Liver (tissue), 9 donors: ENCODE measurements around the gene DHRSX. TPM values are rescaled to one million over a fixed set of nuclear protein-coding genes. Genes with fewer than 3 reads are reported as not detected.

Experiments
- DNase-seq: peaks from one replicate; pipeline ENCODE4 v3.0.0-alpha.2; 2017; ENCODE audit warnings: low spot score
- H3K27ac ChIP-seq, 2 donors: one replicate each; pipeline ENCODE4 v1.7.0; 2013; ENCODE audit warnings: inconsistent platforms in 2 of 2, low read length in 2 of 2, control low read depth in 1 of 2, low read depth in 1 of 2, mild to moderate bottlenecking in 1 of 2
- H3K27me3 ChIP-seq, 4 donors: one replicate each; pipeline versions ENCODE4 v1.6.1 to v1.7.0; 2013; ENCODE audit warnings: low read length in 3 of 4, inconsistent platforms in 1 of 4, mild to moderate bottlenecking in 1 of 4, moderate library complexity in 1 of 4; ENCODE audit not compliant: control insufficient read depth in 4 of 4, insufficient read depth in 4 of 4
- H3K36me3 ChIP-seq, 4 donors: one replicate each; pipeline versions ENCODE4 v1.6.1 to v1.7.0; 2013; ENCODE audit warnings: low read length in 3 of 4, mild to moderate bottlenecking in 3 of 4, low read depth in 1 of 4, moderate library complexity in 1 of 4; ENCODE audit not compliant: control insufficient read depth in 4 of 4, insufficient read depth in 3 of 4
- H3K4me1 ChIP-seq, 4 donors: one replicate each; pipeline versions ENCODE4 v1.6.1 to v1.7.0; 2013; ENCODE audit warnings: low read length in 3 of 4, mild to moderate bottlenecking in 3 of 4, moderate library complexity in 1 of 4; ENCODE audit not compliant: control insufficient read depth in 4 of 4, insufficient read depth in 4 of 4
- H3K4me3 ChIP-seq, 3 donors: one replicate each; pipeline versions ENCODE4 v1.6.1 to v1.7.0; 2013; ENCODE audit warnings: low read length in 3 of 3, control low read depth in 1 of 3, low read depth in 1 of 3, mild to moderate bottlenecking in 1 of 3
- H3K9ac ChIP-seq, 2 donors: one replicate each; pipeline ENCODE4 v1.7.0; 2013; ENCODE audit warnings: low read length in 2 of 2, mild to moderate bottlenecking in 2 of 2, moderate library complexity in 2 of 2, control low read depth in 1 of 2, low read depth in 1 of 2
- H3K9me3 ChIP-seq, 4 donors: one replicate each; pipeline versions ENCODE4 v1.6.1 to v1.7.0; 2013; ENCODE audit warnings: low read length in 3 of 4; ENCODE audit not compliant: control insufficient read depth in 4 of 4
- EGR1 ChIP-seq, 2 donors: IDR thresholded peaks; 2 replicates each; pipeline ENCODE4 v1.6.1; 2016 to 2018; ENCODE audit warnings: antibody characterized with exemption in 2 of 2, low read depth in 2 of 2
- FOXA1 ChIP-seq: IDR thresholded peaks from 2 replicates; pipeline ENCODE4 v1.6.1; 2016; ENCODE audit warnings: antibody characterized with exemption
- FOXA2 ChIP-seq: IDR thresholded peaks from 2 replicates; pipeline ENCODE4 v1.6.1; 2016; ENCODE audit warnings: antibody characterized with exemption
- GABPA ChIP-seq, 2 donors: IDR thresholded peaks in 1 of 2; conservative IDR thresholded peaks in 1 of 2; 2 replicates each; pipeline ENCODE4 v1.6.1; 2016; ENCODE audit warnings: antibody characterized with exemption in 2 of 2, mild to moderate bottlenecking in 1 of 2, moderate library complexity in 1 of 2
- HNF4A ChIP-seq, 2 donors: conservative IDR thresholded peaks; 2 replicates each; pipeline ENCODE4 v1.6.1; 2016; ENCODE audit warnings: antibody characterized with exemption in 2 of 2, mild to moderate bottlenecking in 2 of 2
- JUND ChIP-seq, 2 donors: IDR thresholded peaks; 2 replicates each; pipeline ENCODE4 v1.6.1; 2016; ENCODE audit warnings: antibody characterized with exemption in 2 of 2
- NR2F2 ChIP-seq: IDR thresholded peaks from 2 replicates; pipeline ENCODE4 v1.6.1; 2016; ENCODE audit warnings: antibody characterized with exemption
- RAD21 ChIP-seq, 2 donors: IDR thresholded peaks; 2 replicates each; pipeline ENCODE4 v1.6.1; 2016; ENCODE audit warnings: antibody characterized with exemption in 2 of 2, mild to moderate bottlenecking in 2 of 2
- RXRA ChIP-seq, 2 donors: IDR thresholded peaks; 2 replicates each; pipeline ENCODE4 v1.6.1; 2017 to 2018; ENCODE audit warnings: antibody characterized with exemption in 2 of 2, mild to moderate bottlenecking in 1 of 2
- SP1 ChIP-seq: IDR thresholded peaks from 2 replicates; pipeline ENCODE4 v1.6.1; 2018; ENCODE audit warnings: antibody characterized with exemption, mild to moderate bottlenecking
- TAF1 ChIP-seq: conservative IDR thresholded peaks from 2 replicates; pipeline ENCODE4 v1.6.1; 2016; ENCODE audit warnings: antibody characterized with exemption, mild to moderate bottlenecking
- YY1 ChIP-seq: IDR thresholded peaks from 2 replicates; pipeline ENCODE4 v1.6.1; 2016; ENCODE audit warnings: antibody characterized with exemption, mild to moderate bottlenecking
- WGBS: extraction: QIAGEN DNeasy Blood & Tissue Kit; methylation state at CpG from one replicate; pipeline ENCODE4 v1.1.7; 2013; 5-methylcytosine and 5-hydroxymethylcytosine counted together
- polyA plus RNA-seq, 2 donors: library from polyadenylated mRNA; stranded (reverse) in 1 of 2; unstranded in 1 of 2; fragments of 200-250 nt in 1 of 2; fragments of >200 nt in 1 of 2; fragmentation: Nextera tagmentation in 1 of 2; extraction: Ambion mirVana in 1 of 2; gene quantifications; one replicate each; pipeline versions ENCODE4 v1.2.1 to v1.2.3, GENCODE V29; 2013 to 2015
- total RNA-seq, 2 donors: library from RNA; depleted of rRNA; stranded (reverse); fragments of >200 nt; gene quantifications; one replicate each; pipeline ENCODE4 v1.2.3, GENCODE V29; 2014
- TF ChIP-seq, protein P1 (sequence below): IDR thresholded peaks from 2 replicates; pipeline ENCODE4 v1.6.1; 2016; ENCODE audit warnings: antibody characterized with exemption
- TF ChIP-seq, protein P2 (sequence below): IDR thresholded peaks from 2 replicates; pipeline ENCODE4 v1.6.1; 2016; ENCODE audit warnings: antibody characterized with exemption
- TF ChIP-seq, protein P3 (sequence below): IDR thresholded peaks from 2 replicates; pipeline ENCODE4 v1.6.1; 2016; ENCODE audit warnings: antibody characterized with exemption, mild to moderate bottlenecking
- TF ChIP-seq, protein P4 (sequence below): IDR thresholded peaks from 2 replicates; pipeline ENCODE4 v1.6.1; 2016; ENCODE audit warnings: antibody characterized with exemption
- TF ChIP-seq, protein P5 (sequence below): fragments of 150-350 bp; IDR thresholded peaks from 2 replicates; pipeline ENCODE4 v1.5.1; 2017; ENCODE audit warnings: improper control_type of control experiment, low read depth, low read length; ENCODE audit not compliant: missing input control
- donor health status: healthy.
- donor health status: healthy.
- donor health status: healthy.
- donor health status: healthy.
- donor health status: healthy.

Gene DHRSX
- total and polyA plus RNA-seq, 4 donors, result 17.2 to 35.2 (median 23.3) TPM

DNA sequence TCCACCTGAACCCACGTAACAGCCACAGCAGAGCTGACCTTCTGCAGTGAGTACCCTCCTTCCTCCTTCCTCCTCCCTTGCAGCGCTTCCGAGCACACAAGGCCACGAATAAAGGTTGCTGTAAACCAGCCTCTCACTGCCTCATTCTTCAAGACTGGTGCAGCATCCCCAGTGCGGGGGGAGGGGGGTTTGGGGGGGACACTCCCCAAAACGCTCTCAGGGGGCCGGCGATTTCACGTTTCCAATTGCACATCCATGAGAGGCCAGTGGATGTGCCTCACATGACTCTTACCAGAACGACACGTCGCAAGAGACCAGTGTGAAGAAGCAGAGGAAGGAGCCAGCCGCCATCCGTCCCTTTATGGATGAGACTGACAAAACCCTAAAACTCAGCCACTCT is 5.2 kb downstream of the DHRSX start:
- Histone ChIP-seq H3K9ac (no peak overlapping the region), H3K4me1 (peaks cover 9 to 32% (median 25%) of the 10 kb centered on the region in 4 donors), H3K9me3 (no peaks in the 10 kb centered on the region), H3K27me3 (no peaks in the 10 kb centered on the region), H3K27ac (no peak overlapping the region), H3K36me3 (peaks cover 0 to 8% (median 4%) of the 10 kb centered on the region in 4 donors), H3K4me3 (no peak overlapping the region)
- DNase-seq, result no peak
- 86% methylated on average over 14 of the region's 14 CpGs for WGBS
- TF ChIP-seq, protein P1, sequence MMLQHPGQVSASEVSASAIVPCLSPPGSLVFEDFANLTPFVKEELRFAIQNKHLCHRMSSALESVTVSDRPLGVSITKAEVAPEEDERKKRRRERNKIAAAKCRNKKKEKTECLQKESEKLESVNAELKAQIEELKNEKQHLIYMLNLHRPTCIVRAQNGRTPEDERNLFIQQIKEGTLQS, result no peak
- no peak for TF ChIP-seq RXRA (IDR thresholded peaks at IDR 0.05)
- TF ChIP-seq EGR1 (IDR thresholded peaks at IDR 0.05; ENCODE audit: low read depth in 2 of 2), result no peak
- TF ChIP-seq, protein P2, sequence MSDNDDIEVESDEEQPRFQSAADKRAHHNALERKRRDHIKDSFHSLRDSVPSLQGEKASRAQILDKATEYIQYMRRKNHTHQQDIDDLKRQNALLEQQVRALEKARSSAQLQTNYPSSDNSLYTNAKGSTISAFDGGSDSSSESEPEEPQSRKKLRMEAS, result no peak
- no peak for TF ChIP-seq TAF1
- TF ChIP-seq FOXA1, result no peak
- no peak for TF ChIP-seq HNF4A (conservative IDR thresholded peaks at IDR 0.05)
- no peak for TF ChIP-seq JUND (IDR thresholded peaks at IDR 0.05)
- TF ChIP-seq, protein P3, sequence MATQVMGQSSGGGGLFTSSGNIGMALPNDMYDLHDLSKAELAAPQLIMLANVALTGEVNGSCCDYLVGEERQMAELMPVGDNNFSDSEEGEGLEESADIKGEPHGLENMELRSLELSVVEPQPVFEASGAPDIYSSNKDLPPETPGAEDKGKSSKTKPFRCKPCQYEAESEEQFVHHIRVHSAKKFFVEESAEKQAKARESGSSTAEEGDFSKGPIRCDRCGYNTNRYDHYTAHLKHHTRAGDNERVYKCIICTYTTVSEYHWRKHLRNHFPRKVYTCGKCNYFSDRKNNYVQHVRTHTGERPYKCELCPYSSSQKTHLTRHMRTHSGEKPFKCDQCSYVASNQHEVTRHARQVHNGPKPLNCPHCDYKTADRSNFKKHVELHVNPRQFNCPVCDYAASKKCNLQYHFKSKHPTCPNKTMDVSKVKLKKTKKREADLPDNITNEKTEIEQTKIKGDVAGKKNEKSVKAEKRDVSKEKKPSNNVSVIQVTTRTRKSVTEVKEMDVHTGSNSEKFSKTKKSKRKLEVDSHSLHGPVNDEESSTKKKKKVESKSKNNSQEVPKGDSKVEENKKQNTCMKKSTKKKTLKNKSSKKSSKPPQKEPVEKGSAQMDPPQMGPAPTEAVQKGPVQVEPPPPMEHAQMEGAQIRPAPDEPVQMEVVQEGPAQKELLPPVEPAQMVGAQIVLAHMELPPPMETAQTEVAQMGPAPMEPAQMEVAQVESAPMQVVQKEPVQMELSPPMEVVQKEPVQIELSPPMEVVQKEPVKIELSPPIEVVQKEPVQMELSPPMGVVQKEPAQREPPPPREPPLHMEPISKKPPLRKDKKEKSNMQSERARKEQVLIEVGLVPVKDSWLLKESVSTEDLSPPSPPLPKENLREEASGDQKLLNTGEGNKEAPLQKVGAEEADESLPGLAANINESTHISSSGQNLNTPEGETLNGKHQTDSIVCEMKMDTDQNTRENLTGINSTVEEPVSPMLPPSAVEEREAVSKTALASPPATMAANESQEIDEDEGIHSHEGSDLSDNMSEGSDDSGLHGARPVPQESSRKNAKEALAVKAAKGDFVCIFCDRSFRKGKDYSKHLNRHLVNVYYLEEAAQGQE, result no peak
- no peak for TF ChIP-seq FOXA2
- no peak for TF ChIP-seq NR2F2
- no peak for TF ChIP-seq RAD21 (IDR thresholded peaks at IDR 0.05)
- TF ChIP-seq GABPA (IDR thresholded peaks at IDR 0.05 in 1 of 2, conservative IDR thresholded peaks at IDR 0.05 in 1 of 2), result no peak
- TF ChIP-seq, protein P4, sequence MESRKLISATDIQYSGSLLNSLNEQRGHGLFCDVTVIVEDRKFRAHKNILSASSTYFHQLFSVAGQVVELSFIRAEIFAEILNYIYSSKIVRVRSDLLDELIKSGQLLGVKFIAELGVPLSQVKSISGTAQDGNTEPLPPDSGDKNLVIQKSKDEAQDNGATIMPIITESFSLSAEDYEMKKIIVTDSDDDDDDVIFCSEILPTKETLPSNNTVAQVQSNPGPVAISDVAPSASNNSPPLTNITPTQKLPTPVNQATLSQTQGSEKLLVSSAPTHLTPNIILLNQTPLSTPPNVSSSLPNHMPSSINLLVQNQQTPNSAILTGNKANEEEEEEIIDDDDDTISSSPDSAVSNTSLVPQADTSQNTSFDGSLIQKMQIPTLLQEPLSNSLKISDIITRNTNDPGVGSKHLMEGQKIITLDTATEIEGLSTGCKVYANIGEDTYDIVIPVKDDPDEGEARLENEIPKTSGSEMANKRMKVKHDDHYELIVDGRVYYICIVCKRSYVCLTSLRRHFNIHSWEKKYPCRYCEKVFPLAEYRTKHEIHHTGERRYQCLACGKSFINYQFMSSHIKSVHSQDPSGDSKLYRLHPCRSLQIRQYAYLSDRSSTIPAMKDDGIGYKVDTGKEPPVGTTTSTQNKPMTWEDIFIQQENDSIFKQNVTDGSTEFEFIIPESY, result no peak
- TF ChIP-seq SP1, result no peak
- TF ChIP-seq, protein P5, sequence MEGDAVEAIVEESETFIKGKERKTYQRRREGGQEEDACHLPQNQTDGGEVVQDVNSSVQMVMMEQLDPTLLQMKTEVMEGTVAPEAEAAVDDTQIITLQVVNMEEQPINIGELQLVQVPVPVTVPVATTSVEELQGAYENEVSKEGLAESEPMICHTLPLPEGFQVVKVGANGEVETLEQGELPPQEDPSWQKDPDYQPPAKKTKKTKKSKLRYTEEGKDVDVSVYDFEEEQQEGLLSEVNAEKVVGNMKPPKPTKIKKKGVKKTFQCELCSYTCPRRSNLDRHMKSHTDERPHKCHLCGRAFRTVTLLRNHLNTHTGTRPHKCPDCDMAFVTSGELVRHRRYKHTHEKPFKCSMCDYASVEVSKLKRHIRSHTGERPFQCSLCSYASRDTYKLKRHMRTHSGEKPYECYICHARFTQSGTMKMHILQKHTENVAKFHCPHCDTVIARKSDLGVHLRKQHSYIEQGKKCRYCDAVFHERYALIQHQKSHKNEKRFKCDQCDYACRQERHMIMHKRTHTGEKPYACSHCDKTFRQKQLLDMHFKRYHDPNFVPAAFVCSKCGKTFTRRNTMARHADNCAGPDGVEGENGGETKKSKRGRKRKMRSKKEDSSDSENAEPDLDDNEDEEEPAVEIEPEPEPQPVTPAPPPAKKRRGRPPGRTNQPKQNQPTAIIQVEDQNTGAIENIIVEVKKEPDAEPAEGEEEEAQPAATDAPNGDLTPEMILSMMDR, result no peak
- TF ChIP-seq YY1, result no peak
